ENCODE measurements around the gene PPP1R16B.

GRCh38 chr20:38782275-38782674 lies 23.2 kb upstream of the PPP1R16B start:
- TF ChIP-seq CTCF (IDR thresholded peaks at IDR 0.05) (no peak), POLR2A (IDR thresholded peaks at IDR 0.05) (no peak), POLR2AphosphoS5 (IDR thresholded peaks at IDR 0.05) (no peak)

All from upper lobe of left lung (tissue), 4 donors.